Epithelial cell of esophagus (primary cell): Measurements from ENCODE around the gene TMC5.

Experiments used
- DNase-seq: peaks from one replicate; pipeline ENCODE4 v3.0.0; 2010; ENCODE audit warnings: low read depth
- H3K4me3 ChIP-seq: 2 replicates; pipeline ENCODE4 v1.5.1; 2011; ENCODE audit warnings: mild to moderate bottlenecking, low read length, control low read depth
- CTCF ChIP-seq: IDR thresholded peaks from 2 replicates; pipeline ENCODE4 v1.5.1; 2011; ENCODE audit warnings: low read depth, mild to moderate bottlenecking, low read length, control low read depth, inconsistent platforms; ENCODE audit not compliant: insufficient read depth; ENCODE audit errors: missing control alignments

The TMC5 gene

GRCh38 chr16:19439483-19439882, 21.8 kb downstream of the TMC5 start:
- TF ChIP-seq CTCF = no peak
- no peak overlapping the region for H3K4me3 ChIP-seq
- no peak for DNase-seq

GRCh38 chr16:19443659-19444058, 26.0 kb downstream of the TMC5 start:
- no peak for TF ChIP-seq CTCF
- no peak for DNase-seq
- no peak overlapping the region for H3K4me3 ChIP-seq

- no peak for TF ChIP-seq CTCF
Measured at GRCh38 chr16:19446300-19446846, 28.7 kb downstream of the TMC5 start.

GRCh38 chr16:19446886-19447285, 29.2 kb downstream of the TMC5 start:
- no peak overlapping the region for H3K4me3 ChIP-seq
- DNase-seq = no peak
- TF ChIP-seq CTCF = no peak

More at GRCh38 chr16:19446300-19446846, 28.7 kb downstream of the TMC5 start:
- no peak for DNase-seq
- H3K4me3 ChIP-seq = no peak overlapping the region

GRCh38 chr16:19450186-19450585, 32.5 kb downstream of the TMC5 start:
- no peak for DNase-seq
- no peak for TF ChIP-seq CTCF
- no peak overlapping the region for H3K4me3 ChIP-seq

GRCh38 chr16:19458722-19459379, 41.2 kb downstream of the TMC5 start:
- no peak for DNase-seq
- no peak overlapping the region for H3K4me3 ChIP-seq
- TF ChIP-seq CTCF = no peak

GRCh38 chr16:19460397-19460796, 42.7 kb downstream of the TMC5 start:
- DNase-seq = no peak
- no peak overlapping the region for H3K4me3 ChIP-seq
- TF ChIP-seq CTCF = no peak
